GM12873 (cell line): ENCODE results near the gene ARTN.

Experiments used
- CTCF ChIP-seq: IDR thresholded peaks from 2 replicates; pipeline ENCODE4 v1.5.1; 2012; ENCODE audit warnings: low read depth, mild to moderate bottlenecking, moderate library complexity, low read length, control low read depth; ENCODE audit not compliant: insufficient read depth; ENCODE audit errors: missing control alignments

The ARTN gene

GRCh38 chr1:43925846-43926245, 7.8 kb upstream of the ARTN start:
- no peak for TF ChIP-seq CTCF

GRCh38 chr1:43930168-43930948, 3.2 kb upstream of the ARTN start:
- peak; percentile 73 for TF ChIP-seq CTCF

- TF ChIP-seq CTCF: no peak
Measured at GRCh38 chr1:43930949-43931275, 2.7 kb upstream of the ARTN start.

DNA sequence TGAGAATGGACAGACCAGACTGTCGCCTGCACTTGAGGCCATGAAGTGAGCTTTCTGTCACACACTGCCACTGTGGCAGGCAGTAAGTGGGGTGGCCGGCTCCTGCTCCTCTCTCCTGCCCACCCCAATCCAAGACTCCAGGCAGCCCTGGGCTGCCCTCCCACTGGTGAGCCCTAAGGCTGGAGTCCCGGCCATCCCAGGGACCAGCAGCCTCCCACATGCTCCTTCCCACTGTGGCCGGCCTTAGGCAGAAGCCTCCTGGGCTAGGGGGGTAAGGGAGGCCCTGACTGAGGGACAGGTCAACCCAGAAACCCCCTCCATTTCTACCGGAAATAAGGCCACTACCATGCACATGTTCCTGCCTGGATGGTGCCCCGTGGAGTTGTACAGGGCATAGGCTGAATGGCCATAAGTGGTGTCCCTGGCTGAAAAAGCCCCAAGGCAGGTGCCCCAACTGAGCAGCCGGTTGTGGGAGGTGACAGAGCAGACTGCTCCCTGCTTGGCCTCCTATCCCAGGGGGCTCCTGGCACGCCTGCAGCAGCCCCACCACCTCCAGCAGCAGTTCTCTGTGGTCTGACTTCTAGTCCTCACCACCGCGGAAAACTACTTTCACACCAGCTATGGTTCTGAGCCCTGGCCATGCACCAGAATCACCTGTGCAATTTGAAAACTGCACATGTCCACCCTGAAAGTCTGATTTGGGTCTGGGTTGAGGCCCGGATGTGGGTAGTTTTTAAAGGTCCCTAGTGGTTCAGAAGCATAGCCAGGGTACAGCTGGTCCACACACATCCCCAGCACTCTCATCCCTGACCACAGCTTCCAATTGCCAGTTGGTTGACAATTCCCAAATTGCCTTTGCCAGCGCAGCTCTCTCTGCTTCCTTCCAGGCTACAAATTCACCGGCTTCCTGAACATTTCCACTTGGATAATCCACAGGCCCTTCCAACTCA, 1.6 kb upstream of the ARTN start:
- no peak for TF ChIP-seq CTCF

- TF ChIP-seq CTCF: no peak
Measured at GRCh38 chr1:43932786-43933385, 715 bp upstream of the ARTN start.

GRCh38 chr1:43934101-43934985, 742 bp downstream of the ARTN start:
- TF ChIP-seq CTCF: peak; percentile 96
